Ectodermal cell (in vitro differentiated cells): ENCODE data around the gene GTF3C1. TPM values are rescaled to one million over a fixed set of nuclear protein-coding genes. Genes with fewer than 3 reads are reported as not detected.

Experiments
- H3K27ac ChIP-seq: 2 replicates; pipeline ENCODE4 v1.7.0; 2013; ENCODE audit warnings: mild to moderate bottlenecking, low read depth, low read length; ENCODE audit not compliant: insufficient read depth, poor library complexity, severe bottlenecking
- H3K27me3 ChIP-seq: 2 replicates; pipeline ENCODE4 v1.7.0; 2013; ENCODE audit warnings: mild to moderate bottlenecking, low read length; ENCODE audit not compliant: insufficient read depth, control insufficient read depth, poor library complexity, severe bottlenecking
- H3K36me3 ChIP-seq: one replicate; pipeline ENCODE4 v1.7.0; 2013; ENCODE audit warnings: low read length; ENCODE audit not compliant: control insufficient read depth, insufficient read depth
- H3K4me1 ChIP-seq: one replicate; pipeline ENCODE4 v1.7.0; 2013; ENCODE audit warnings: low read length; ENCODE audit not compliant: control insufficient read depth, insufficient read depth
- H3K4me3 ChIP-seq: 2 replicates; pipeline ENCODE4 v1.7.0; 2013; ENCODE audit warnings: low read depth, low read length, control low read depth; ENCODE audit not compliant: insufficient read depth
- H3K9me3 ChIP-seq: 2 replicates; pipeline ENCODE4 v1.7.0; 2013; ENCODE audit warnings: mild to moderate bottlenecking, low read length, moderate library complexity; ENCODE audit not compliant: control insufficient read depth
- WGBS, 2 experiments: methylation state at CpG; one replicate each; pipeline ENCODE4 v1.1.7; 2013; ENCODE audit warnings: missing lambda C conversion rate in 2 of 2; 5-methylcytosine and 5-hydroxymethylcytosine counted together
- polyA plus RNA-seq, 4 experiments: library from polyadenylated mRNA; stranded (reverse); fragments of 50-300 nt; gene quantifications; one replicate each; pipeline ENCODE4 v1.2.3, GENCODE V29; 2013

GTF3C1 gene
- 94.6 TPM for polyA plus RNA-seq (2013, experiment 1 of 4)
- 116 TPM for polyA plus RNA-seq (2013, experiment 2 of 4)
- polyA plus RNA-seq (2013, experiment 3 of 4) = 75.9 TPM
- polyA plus RNA-seq (2013, experiment 4 of 4) = 85.6 TPM

GRCh38 chr16:27549746-27550581 is at the start of gene GTF3C1, which contains the start of gene KATNIP:
TSS of gene GTF3C1 (minus strand) at chr16:27549913. CDS start at chr16:27549890, 23 bp downstream.
TSS of gene KATNIP (plus strand) at chr16:27550144. CDS start at chr16:27550171, 27 bp downstream.
- Histone ChIP-seq H3K4me3 (peak within 1 kb of the TSS; percentile 62), H3K36me3 (peaks cover 7% of the 10 kb centered on the region), H3K9me3 (no peaks in the 10 kb centered on the region), H3K27me3 (no peaks in the 10 kb centered on the region), H3K27ac (peak within 1 kb of the TSS; percentile 20), H3K4me1 (peaks cover 9% of the 10 kb centered on the region)
- 0% methylated on average over 59 of the region's 59 CpGs for WGBS, 2 experiments

- Histone ChIP-seq H3K36me3 (no peaks in the 10 kb centered on the region), H3K27me3 (no peaks in the 10 kb centered on the region), H3K4me1 (peaks cover 13% of the 10 kb centered on the region), H3K4me3 (no peak overlapping the region), H3K9me3 (no peaks in the 10 kb centered on the region), H3K27ac (no peak overlapping the region)
- 95 to 98% methylated on average over 9 of the region's 10 CpGs for WGBS, 2 experiments
These were observed 49.3 kb upstream of the GTF3C1 start for GRCh38 chr16:27598931-27599565.

GRCh38 chr16:27598220-27598619 is 48.5 kb upstream of the GTF3C1 start:
- Histone ChIP-seq H3K27ac (no peak overlapping the region), H3K9me3 (no peaks in the 10 kb centered on the region), H3K27me3 (no peaks in the 10 kb centered on the region), H3K36me3 (no peaks in the 10 kb centered on the region), H3K4me3 (no peak overlapping the region), H3K4me1 (peaks cover 13% of the 10 kb centered on the region)
- 89 to 92% methylated on average over 6 of the region's 6 CpGs for WGBS, 2 experiments

- H3K36me3 ChIP-seq = no peaks in the 10 kb centered on the region
- no peaks in the 10 kb centered on the region for H3K27me3 ChIP-seq
- 93 to 94% methylated on average over 3 of the region's 3 CpGs for WGBS, 2 experiments
- H3K4me1 ChIP-seq = peaks cover 13% of the 10 kb centered on the region
- no peak overlapping the region for H3K4me3 ChIP-seq
- no peaks in the 10 kb centered on the region for H3K9me3 ChIP-seq
- no peak overlapping the region for H3K27ac ChIP-seq
These were observed 47.6 kb upstream of the GTF3C1 start for GRCh38 chr16:27597361-27597760.

GRCh38 chr16:27596411-27596810 is 46.7 kb upstream of the GTF3C1 start:
- no peak overlapping the region for H3K27ac ChIP-seq
- no peaks in the 10 kb centered on the region for H3K27me3 ChIP-seq
- H3K4me1 ChIP-seq = peaks cover 13% of the 10 kb centered on the region
- no peaks in the 10 kb centered on the region for H3K9me3 ChIP-seq
- no peaks in the 10 kb centered on the region for H3K36me3 ChIP-seq
- H3K4me3 ChIP-seq = no peak overlapping the region
- 91 to 93% methylated on average over 4 of the region's 4 CpGs for WGBS, 2 experiments

- H3K4me3 ChIP-seq = no peak overlapping the region
- no peaks in the 10 kb centered on the region for H3K9me3 ChIP-seq
- H3K4me1 ChIP-seq = peaks cover 13% of the 10 kb centered on the region
- no peaks in the 10 kb centered on the region for H3K27me3 ChIP-seq
- no peak overlapping the region for H3K27ac ChIP-seq
- no peaks in the 10 kb centered on the region for H3K36me3 ChIP-seq
- WGBS, 2 experiments = 84 to 87% methylated on average over 6 of the region's 6 CpGs
These were observed 46.3 kb upstream of the GTF3C1 start for GRCh38 chr16:27595993-27596392.

- Histone ChIP-seq H3K4me3 (no peak overlapping the region), H3K36me3 (no peaks in the 10 kb centered on the region), H3K9me3 (no peaks in the 10 kb centered on the region), H3K27ac (no peak overlapping the region), H3K27me3 (no peaks in the 10 kb centered on the region), H3K4me1 (peaks cover 12% of the 10 kb centered on the region)
- 78 to 90% methylated on average over 4 of the region's 4 CpGs for WGBS, 2 experiments
These were observed 45.8 kb upstream of the GTF3C1 start for GRCh38 chr16:27595475-27595874.

- no peaks in the 10 kb centered on the region for H3K4me1 ChIP-seq
These were observed 42.1 kb upstream of the GTF3C1 start for GRCh38 chr16:27591837-27592236.

GRCh38 chr16:27588057-27588456 is 38.3 kb upstream of the GTF3C1 start:
- Histone ChIP-seq H3K27ac (no peak overlapping the region), H3K4me3 (no peak overlapping the region), H3K4me1 (no peaks in the 10 kb centered on the region), H3K36me3 (no peaks in the 10 kb centered on the region), H3K27me3 (no peaks in the 10 kb centered on the region), H3K9me3 (peaks cover 2% of the 10 kb centered on the region)
- 88 to 94% methylated on average over 3 of the region's 3 CpGs for WGBS, 2 experiments

More at GRCh38 chr16:27591837-27592236, 42.1 kb upstream of the GTF3C1 start:
- Histone ChIP-seq H3K4me3 (no peak overlapping the region), H3K9me3 (peaks cover 2% of the 10 kb centered on the region), H3K27me3 (no peaks in the 10 kb centered on the region), H3K27ac (no peak overlapping the region), H3K36me3 (no peaks in the 10 kb centered on the region)
- 91 to 95% methylated on average over 4 of the region's 4 CpGs for WGBS, 2 experiments

- no peaks in the 10 kb centered on the region for H3K4me1 ChIP-seq
- H3K27ac ChIP-seq = no peak overlapping the region
- H3K27me3 ChIP-seq = no peaks in the 10 kb centered on the region
- no peak overlapping the region for H3K4me3 ChIP-seq
- H3K36me3 ChIP-seq = no peaks in the 10 kb centered on the region
- WGBS, 2 experiments = 79 to 80% methylated on average over 8 of the region's 8 CpGs
- peaks cover 2% of the 10 kb centered on the region for H3K9me3 ChIP-seq
These were observed 37.0 kb upstream of the GTF3C1 start for GRCh38 chr16:27586711-27587110.
